HL-60/S4 treated with phorbol 12-myristate 13-acetate at 8.2 ng/mL for 4 days and 3 days (cell line): ENCODE measurements around the gene TNFRSF1B.

Experiments
- in situ Hi-C: fragments of 300-500 bp; cut with MboI; formaldehyde crosslinking; loops from 2 replicates; pipeline ENCODE4 v1.15.0; 2022; ENCODE audit warnings: low sequenced_read_pairs

Gene TNFRSF1B

DNA sequence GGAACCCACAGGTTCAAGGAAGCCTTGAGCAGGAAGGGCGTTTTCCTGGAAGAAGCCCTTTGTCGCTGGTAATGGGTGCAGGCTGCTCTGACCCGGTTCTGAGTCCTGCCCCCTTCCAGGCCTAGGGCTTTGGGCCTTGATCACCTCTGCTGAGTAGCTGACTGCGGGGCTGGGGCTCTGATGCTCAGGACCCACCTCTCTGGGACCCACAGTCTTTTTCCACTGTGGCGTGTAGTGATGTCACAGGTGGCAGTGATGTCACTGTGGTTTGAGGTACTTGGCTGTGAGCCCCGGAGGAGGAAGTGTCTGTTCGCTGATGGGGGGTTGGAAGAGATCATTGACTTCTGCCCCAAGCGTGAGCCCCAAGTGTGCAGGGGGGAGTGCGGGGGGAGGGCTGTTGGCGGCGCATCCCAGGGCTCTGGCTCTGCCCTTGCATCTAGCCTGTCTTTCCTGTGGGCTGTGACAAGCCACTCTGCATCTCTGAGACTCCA lies 6.9 kb downstream of the TNFRSF1B start:
- in situ Hi-C loops: no loop called here

- in situ Hi-C loops: no loop called here
Measured at GRCh38 chr1:12174924-12175810, 8.4 kb downstream of the TNFRSF1B start.

- in situ Hi-C loops: no loop called here
Measured at GRCh38 chr1:12176298-12177118, 9.7 kb downstream of the TNFRSF1B start.

DNA sequence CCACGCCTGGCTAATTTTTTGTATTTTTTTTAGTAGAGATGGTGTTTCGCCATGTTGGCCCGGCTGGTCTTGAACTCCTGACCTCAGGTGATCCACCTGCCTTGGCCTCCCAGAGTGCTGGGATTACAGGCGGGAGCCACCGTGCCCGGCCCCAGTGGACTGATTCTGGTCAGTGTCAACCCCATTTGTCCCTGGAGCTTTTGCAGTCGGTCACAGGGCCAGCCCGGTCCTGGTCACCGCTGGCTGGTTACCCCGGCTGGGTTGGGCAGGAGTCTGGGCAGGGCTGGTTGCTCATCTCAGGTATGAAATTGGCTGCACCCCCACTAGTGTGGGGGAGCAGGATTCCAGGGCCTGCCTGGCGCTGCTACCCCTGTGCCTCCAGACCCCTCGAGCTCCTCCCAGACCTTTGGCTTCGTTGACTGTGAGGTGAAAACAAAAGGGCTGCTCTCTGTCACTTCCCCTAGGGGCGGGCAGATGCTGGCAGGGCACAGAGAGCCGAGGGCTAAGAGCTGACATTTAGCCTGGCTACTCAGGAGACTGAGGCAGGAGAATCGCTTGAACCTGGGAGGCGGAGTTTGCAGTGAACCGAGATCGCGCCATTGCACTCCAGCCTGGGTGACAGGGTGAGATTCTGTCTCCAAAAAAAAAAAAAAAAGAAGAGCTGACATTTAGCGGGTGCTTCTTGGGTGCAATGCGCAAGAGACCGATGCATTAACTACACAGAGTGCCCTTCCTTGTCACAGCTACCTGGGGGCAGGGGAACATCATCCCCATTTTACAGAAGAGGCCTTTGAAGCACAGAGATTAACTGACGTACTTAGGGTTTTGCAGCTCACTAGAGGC lies 10.6 kb downstream of the TNFRSF1B start:
- in situ Hi-C loops: no loop called here

DNA sequence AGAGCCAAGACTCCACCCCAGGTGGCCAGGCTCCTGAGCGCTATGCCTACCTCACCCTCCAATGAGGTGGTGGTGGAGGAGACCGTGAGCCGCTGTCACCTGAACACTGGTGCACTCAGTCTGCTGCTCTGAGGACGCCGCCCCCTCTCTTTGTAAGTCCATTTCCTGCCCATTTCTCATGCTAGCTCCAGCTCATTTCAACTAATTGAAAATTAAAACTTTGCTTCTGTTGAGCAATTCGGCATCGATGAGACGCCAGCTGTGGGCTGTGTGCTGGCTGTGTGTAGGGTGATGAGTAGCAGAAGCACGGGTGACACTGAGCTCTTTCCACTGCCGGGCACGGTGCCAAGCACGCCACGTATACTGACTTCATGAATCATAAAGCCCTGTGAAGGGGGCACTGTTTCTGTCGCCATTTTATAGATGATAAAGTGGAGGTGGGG lies 11.2 kb downstream of the TNFRSF1B start:
- in situ Hi-C loops: no loop called here

- in situ Hi-C loops: no loop called here
Measured at GRCh38 chr1:12178511-12178910, 11.7 kb downstream of the TNFRSF1B start.

GRCh38 chr1:12179111-12179519 lies 12.3 kb downstream of the TNFRSF1B start:
- in situ Hi-C loops: no loop called here

DNA sequence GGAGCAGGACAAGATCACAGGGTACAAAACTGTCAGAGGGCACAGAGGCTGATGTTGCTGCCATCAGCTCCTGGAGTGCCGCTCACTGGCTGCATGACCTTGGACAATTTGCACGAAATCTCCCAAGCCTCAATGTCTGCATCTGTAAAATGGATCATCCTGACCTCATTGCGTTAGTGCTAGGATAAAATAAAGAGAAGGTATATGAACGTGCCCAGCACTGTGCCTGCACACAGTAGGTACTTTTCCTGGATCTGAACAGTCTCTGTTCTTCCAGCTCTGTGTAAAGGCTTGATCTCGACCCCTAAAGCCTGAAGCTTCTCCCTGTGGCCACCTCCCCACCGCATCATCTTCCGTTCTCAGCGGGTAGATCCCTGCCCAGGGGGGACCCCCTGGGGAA lies 12.9 kb downstream of the TNFRSF1B start:
- in situ Hi-C loops: no loop called here

GRCh38 chr1:12180315-12180714 lies 13.5 kb downstream of the TNFRSF1B start:
- in situ Hi-C loops: no loop called here

GRCh38 chr1:12180903-12181302 lies 14.1 kb downstream of the TNFRSF1B start:
- in situ Hi-C loops: no loop called here

DNA sequence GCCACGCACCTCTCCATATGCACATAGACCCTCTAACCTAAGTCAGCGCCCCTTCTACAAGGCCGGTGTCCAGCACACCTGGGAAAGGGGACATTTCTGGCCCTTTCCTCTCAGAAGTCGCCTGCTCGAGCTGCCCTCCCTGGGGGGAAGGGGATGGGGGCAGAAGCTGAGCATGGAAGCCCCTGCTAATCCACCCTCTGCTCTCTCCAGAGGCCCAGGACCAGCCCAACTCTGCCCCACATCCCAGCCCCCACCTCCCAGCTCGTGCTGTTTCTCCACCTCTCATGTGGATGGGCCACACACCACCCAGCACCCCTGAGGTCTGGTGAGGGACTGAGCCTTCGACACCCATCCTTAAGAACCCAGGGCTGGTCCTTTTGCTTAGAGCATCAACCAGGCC lies 14.8 kb downstream of the TNFRSF1B start:
- in situ Hi-C loops: no loop called here

GRCh38 chr1:12182410-12182984 lies 15.7 kb downstream of the TNFRSF1B start:
- in situ Hi-C loops: no loop called here

DNA sequence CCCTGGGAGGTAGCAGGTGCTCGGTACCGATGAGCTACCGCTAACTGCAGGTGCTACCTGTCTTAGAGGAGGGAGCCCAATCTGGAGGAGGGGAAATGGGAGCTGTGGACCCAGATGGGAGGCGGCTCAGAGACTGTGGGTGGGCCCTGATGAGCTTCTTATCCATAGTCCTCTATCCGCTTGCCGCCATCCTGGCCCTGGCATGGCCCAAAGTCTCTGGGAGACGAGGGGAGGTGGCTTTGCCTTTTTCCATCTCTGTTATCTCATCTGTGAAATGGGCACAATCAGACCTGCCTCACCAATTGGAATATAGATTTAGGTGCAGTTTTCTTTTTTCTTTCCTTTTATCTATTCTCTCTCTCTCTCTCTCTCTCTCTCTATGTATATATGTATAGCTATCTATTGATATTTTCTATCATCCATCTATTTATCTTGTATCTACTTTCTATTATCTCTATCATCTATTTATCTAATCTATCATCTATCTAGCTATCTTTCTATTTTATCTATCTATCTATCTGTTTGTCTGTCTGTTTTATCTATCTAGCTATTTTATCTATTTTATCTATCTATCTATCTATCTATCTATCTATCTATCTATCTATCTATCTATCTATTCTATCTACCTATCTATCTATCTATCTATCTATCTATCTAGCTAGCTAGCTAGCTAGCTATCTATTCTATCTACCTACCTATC lies 16.5 kb downstream of the TNFRSF1B start:
- in situ Hi-C loops: no loop called here

- in situ Hi-C loops: no loop called here
Measured at GRCh38 chr1:12184008-12184681, 17.4 kb downstream of the TNFRSF1B start.

DNA sequence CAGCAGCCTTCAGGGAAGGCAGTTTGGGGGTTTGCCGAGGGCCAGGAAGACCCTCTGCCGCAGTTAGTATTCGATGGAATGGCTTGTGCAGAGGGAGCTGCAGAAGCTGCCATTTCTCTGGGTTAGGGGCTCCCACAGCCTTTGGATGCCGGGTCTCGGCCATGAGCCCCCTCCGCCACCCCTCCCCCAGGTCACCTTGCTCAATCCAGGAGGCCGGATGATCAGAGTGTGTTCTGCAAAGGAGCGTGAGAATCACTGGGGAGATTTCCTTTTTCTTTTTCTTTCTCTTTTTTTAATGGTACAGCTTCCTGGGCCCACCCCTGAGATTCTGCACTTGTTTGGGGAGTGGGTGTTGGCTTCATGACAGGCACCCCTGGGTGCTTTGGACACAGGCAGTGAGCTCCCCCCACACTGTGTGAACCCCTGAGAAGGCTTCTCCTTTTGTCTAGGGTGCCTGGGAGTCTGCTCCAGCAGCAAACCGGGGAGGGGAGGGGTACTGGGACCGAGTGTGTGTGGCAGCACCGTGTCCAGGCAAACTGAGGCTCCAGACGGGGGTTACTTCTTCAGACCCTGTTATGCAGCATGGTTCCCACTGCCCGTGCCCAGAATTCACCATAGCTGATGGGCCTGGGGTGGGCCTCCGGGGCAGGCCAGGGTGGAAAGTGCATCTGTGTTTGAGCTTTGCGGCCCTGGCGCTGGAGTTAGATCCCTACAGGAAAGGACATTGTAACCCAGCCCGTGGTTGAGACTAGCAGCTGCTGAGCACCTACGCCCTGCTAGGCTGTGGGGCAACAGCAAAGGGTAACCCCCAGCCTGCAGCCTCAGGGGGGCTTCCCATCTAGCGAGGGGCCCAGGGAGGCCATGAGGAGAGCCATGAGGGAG lies 18.5 kb downstream of the TNFRSF1B start:
- in situ Hi-C loops: no loop called here

DNA sequence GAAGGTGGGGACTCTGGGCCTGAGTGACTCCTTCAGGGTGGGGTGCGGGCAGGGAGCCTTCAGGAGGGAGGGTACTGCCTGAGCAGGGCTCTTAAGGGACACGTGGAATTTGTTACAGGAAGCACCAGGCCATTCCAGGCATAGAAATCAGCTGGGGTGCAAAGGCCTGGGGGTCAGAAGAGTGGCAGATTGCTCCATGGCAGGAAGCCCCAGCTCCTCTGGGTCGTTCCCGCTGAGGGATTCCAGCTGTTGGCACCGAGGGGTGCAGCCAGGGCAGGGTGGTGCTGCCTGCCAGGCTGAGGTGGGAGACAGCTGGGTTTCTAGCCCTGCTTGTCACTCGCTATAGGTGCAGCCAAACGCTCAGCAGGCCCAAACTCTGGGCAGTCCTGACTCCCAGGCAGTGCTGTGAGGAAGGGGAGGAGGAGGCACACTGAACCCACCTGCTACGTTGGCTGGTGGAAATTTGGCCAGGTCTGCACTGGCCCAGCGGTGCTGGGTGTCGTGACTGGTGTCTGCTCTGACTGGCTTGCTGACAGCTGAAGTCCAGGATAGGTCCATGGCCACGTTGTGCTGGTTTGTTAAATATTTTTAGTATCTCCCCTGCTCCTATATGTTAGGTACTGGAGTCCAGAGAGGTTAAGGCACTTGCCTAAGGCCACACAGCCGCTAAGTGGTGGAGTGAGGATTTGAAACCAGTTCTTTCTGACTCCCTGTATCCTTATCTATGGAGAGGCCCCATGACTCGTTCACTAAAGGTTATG lies 19.3 kb downstream of the TNFRSF1B start:
- in situ Hi-C loops: no loop called here

GRCh38 chr1:12186679-12186985 lies 19.8 kb downstream of the TNFRSF1B start:
- in situ Hi-C loops: no loop called here

DNA sequence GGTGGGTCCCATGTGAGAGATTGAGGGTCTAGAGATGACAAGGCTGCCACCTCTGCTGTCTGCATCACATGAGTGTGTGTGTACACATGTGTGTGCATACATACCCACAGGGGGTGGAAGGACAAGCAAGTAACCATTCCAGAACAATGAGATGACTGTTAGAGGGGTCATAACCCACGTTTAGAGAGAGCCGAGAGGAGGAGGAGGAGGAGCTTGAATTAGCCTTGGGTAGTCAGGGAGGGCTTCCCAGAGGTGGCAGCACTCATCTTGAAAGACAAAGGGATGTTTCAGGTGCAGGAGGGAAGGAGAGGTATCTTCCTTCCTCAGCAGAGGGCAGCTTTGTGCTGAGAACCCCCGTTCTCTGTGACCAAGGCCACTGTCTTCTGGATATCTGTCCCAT lies 21.3 kb downstream of the TNFRSF1B start:
- in situ Hi-C loops: no loop called here
